ENCODE results near the gene AMOTL1. TPM values are rescaled to one million over a fixed set of nuclear protein-coding genes. Genes with fewer than 3 reads are reported as not detected.

The AMOTL1 gene
- total RNA-seq, 3 donors from 2014 or later, result 0.25 to 0.73 (median 0.69) TPM

DNA sequence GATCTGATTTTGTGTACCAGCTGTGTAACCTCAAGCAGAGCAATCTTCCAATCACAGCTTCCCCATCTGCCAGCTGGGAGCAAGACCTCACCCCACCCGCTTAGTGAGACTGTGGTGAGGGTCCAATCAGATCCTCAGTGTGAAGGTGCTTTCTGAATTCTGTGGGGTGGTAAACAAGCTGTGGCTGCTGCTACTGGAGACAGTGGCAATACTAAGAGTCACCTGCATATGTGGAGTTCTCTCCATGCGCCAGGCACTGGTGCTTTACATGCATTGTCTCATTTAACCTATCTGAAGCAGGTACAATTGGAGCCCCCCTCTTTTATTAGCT lies 154.8 kb downstream of the AMOTL1 start:
- peaks cover 38% of the 10 kb centered on the region for H3K4me1 Mint-ChIP-seq (ENCODE audit: low read depth)
- peaks cover 6% of the 10 kb centered on the region for H3K36me3 Mint-ChIP-seq (ENCODE audit: insufficient read depth)
- H3K9me3 Mint-ChIP-seq, result peaks cover 11% of the 10 kb centered on the region
- ATAC-seq, result no peak
- no peak overlapping the region for H3K4me3 Mint-ChIP-seq
- no peaks in the 10 kb centered on the region for H3K27me3 Mint-ChIP-seq (ENCODE audit: low read depth)
- DNase-seq, result no peak

DNA sequence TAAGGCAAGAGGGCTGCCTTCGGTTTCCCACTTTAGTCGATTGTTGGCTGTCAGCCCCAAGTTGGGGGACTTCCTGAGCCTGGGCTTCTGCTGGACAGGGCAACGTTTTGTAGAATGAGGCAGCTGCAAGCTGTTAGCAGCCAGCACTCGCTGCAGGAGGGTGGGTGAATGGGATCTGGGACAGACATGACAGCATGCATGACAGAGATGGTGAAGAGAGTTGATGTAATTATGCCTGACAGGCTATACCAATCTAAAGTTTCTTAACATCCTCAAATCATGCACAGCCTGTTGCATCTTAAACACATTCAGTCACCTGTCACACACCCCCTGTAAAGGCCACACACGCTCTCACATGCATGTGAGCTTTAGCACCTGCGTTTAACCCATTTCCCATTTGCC lies 156.0 kb downstream of the AMOTL1 start:
- DNase-seq (no peak), ATAC-seq (peak in 1 of 2 donors; percentile 25)
- peaks cover 45% of the 10 kb centered on the region for H3K4me1 Mint-ChIP-seq (ENCODE audit: low read depth)
- H3K4me3 Mint-ChIP-seq, result no peak overlapping the region
- H3K9me3 Mint-ChIP-seq, result peaks cover 11% of the 10 kb centered on the region
- H3K27me3 Mint-ChIP-seq (ENCODE audit: low read depth), result no peaks in the 10 kb centered on the region
- H3K36me3 Mint-ChIP-seq (ENCODE audit: insufficient read depth), result peaks cover 6% of the 10 kb centered on the region

DNA sequence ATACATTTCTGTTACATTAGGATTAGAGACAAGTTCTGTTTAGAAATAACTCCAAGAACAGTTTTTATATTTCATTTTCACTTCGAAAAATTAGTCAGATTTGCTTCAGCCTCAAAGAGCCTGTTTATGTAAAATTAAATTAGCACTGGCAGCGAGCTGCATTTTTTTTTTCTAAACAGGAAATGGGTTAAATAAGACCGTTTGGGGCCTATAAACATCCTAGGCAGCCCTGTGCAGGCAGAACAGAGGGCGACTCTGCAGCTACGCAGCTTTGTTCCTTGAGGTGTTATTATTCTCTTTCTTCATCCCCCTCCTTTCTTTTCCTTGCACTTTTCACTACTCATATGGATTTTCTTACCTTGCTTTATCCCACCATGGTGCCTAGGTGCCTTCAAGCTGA lies 156.5 kb downstream of the AMOTL1 start:
- DNase-seq (no peak), ATAC-seq (peak in 1 of 2 donors; percentile 42)
- H3K36me3 Mint-ChIP-seq (ENCODE audit: insufficient read depth), result peaks cover 6% of the 10 kb centered on the region
- H3K4me3 Mint-ChIP-seq, result peak overlapping the region; percentile 25
- H3K9me3 Mint-ChIP-seq, result peaks cover 11% of the 10 kb centered on the region
- H3K4me1 Mint-ChIP-seq (ENCODE audit: low read depth), result peaks cover 45% of the 10 kb centered on the region
- no peaks in the 10 kb centered on the region for H3K27me3 Mint-ChIP-seq (ENCODE audit: low read depth)

DNA sequence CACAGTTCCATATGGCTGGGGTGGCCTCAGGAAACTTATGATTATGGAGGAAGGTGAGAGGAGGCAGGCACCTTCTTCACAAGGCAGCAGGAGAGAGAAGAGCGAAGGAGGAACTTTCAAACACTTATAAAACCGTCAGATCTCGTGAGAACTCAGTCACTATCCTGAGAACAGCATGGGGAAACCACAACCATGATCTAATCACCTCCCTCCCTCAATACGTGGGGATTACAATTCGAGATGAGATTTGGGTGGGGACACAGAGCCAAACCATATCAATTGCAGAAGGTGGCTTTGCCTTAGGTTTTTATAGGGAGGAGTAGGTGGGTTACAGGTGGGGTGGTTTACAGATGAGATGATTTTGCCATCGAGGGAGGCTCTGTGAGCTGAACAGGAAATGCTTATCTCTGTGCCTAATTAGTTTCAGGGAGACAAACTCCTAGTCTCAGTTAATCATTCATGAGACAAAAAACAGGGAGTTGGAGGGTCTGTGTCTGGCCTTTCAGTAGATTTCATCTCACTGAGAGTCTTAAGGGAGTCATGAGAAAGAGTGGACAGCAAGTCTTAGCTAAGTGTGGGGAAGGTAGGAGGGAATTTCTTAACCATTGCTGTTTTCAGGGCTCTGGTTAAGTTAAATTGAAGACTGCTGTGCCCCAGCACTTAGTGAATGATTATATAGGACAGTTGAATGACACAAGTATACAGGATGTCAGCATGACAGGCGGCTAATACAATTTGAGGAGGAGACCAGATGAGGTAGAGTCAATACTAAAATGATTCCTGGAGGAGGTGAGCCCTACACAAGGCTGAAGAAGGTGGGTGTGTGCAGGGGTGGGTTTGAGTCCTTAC lies 157.5 kb downstream of the AMOTL1 start:
- Mint-ChIP-seq H3K9me3 (peaks cover 11% of the 10 kb centered on the region), H3K4me1 (ENCODE audit: low read depth) (peaks cover 41% of the 10 kb centered on the region), H3K27me3 (ENCODE audit: low read depth) (no peaks in the 10 kb centered on the region), H3K36me3 (ENCODE audit: insufficient read depth) (peaks cover 6% of the 10 kb centered on the region), H3K4me3 (peak overlapping the region; percentile 25)
- ATAC-seq, result peak in 1 of 2 donors; percentile 40
- no peak for DNase-seq

DNA sequence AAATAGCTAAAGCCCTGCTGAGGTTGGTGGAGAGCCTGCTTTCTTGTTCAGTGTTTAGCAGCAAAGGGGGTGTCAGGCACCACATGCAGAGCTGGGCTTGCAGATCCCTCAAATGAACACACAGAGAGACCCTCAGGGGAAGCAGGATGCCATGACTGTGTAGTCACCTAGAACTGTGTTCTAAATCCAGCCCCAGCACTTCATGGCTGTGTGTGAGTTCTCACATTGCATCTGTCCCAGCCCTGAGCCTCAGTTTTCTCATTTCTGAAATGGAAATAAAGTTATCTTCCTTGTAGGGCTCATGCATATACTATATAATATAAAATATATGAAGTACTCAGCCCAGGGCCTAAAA lies 158.1 kb downstream of the AMOTL1 start:
- ATAC-seq (peak in 1 of 2 donors; percentile 19), DNase-seq (no peak)
- Mint-ChIP-seq H3K36me3 (ENCODE audit: insufficient read depth) (peaks cover 5% of the 10 kb centered on the region), H3K4me3 (no peak overlapping the region), H3K27me3 (ENCODE audit: low read depth) (no peaks in the 10 kb centered on the region), H3K4me1 (ENCODE audit: low read depth) (peaks cover 41% of the 10 kb centered on the region), H3K9me3 (peaks cover 11% of the 10 kb centered on the region)

Other genes starting within 250 kb of the AMOTL1 start
- 1 to 10 TPM; 7.6 to 8.2 (median 7.9) TPM for gene FUT4, start 224.4 kb upstream of the AMOTL1 start, total RNA-seq
- under 1 TPM; 0.32 to 0.54 (median 0.33) TPM for gene PIWIL4, start 201.0 kb upstream of the AMOTL1 start, total RNA-seq
- 100 to 1,000 TPM in 1 of 3 donors, 10 to 100 TPM in 2; 94.2 to 110 (median 95.1) TPM for gene CWC15, start 205.2 kb downstream of the AMOTL1 start, total RNA-seq
- 1 to 10 TPM in 1 of 3 donors, under 1 TPM in 2; 0.76 to 1.1 (median 0.90) TPM for gene KDM4D, start 205.4 kb downstream of the AMOTL1 start, total RNA-seq